Muscle layer of duodenum (tissue), 2 donors: ENCODE results near the gene LRTM2.

Experiments used
- H3K27ac ChIP-seq: one replicate; pipeline ENCODE4 v1.7.0; 2013; ENCODE audit warnings: mild to moderate bottlenecking, low read length
- H3K27me3 ChIP-seq: one replicate; pipeline ENCODE4 v1.7.0; 2013; ENCODE audit warnings: low read depth, mild to moderate bottlenecking, control low read depth, low read length
- H3K36me3 ChIP-seq, 2 donors: one replicate each; pipeline ENCODE4 v1.7.0; 2013; ENCODE audit warnings: low read length in 2 of 2, control low read depth in 1 of 2, mild to moderate bottlenecking in 1 of 2; ENCODE audit not compliant: insufficient read depth in 2 of 2, control insufficient read depth in 1 of 2
- H3K4me1 ChIP-seq, 2 donors: one replicate each; pipeline ENCODE4 v1.7.0; 2013; ENCODE audit warnings: low read length in 2 of 2, mild to moderate bottlenecking in 2 of 2, control low read depth in 1 of 2, moderate library complexity in 1 of 2; ENCODE audit not compliant: insufficient read depth in 2 of 2, control insufficient read depth in 1 of 2
- H3K4me3 ChIP-seq, 2 donors: one replicate each; pipeline ENCODE4 v1.7.0; 2013; ENCODE audit warnings: low read length in 2 of 2, low read depth in 1 of 2, mild to moderate bottlenecking in 1 of 2
- H3K9me3 ChIP-seq, 2 donors: one replicate each; pipeline ENCODE4 v1.7.0; 2013; ENCODE audit warnings: low read length in 2 of 2, control low read depth in 1 of 2, mild to moderate bottlenecking in 1 of 2; ENCODE audit not compliant: control insufficient read depth in 1 of 2
- donor health status: healthy.

LRTM2 gene

DNA sequence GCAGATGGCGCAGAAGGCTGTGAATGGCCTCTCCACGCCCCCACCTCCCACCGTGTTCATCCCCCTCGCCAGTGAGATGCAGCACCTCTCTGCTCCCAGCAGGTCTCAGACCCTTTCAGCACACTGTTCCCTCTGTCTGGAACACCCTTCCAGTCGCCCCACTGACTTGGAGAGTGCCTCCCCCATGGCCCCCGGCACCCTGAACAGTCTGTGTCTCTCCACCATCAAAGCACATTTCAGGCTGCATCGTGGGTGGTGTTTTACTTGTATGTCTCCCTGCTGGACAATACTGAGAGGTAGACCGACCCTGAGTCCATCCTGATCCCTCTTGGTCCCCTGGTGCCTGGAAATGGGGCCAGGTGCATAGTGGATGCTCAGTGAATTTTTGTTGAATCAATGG is 63.1 kb downstream of the LRTM2 start:
- no peaks in the 10 kb centered on the region for H3K36me3 ChIP-seq
- peaks cover 0 to 3% of the 10 kb centered on the region in 2 donors for H3K9me3 ChIP-seq
- H3K4me3 ChIP-seq, result no peak overlapping the region

DNA sequence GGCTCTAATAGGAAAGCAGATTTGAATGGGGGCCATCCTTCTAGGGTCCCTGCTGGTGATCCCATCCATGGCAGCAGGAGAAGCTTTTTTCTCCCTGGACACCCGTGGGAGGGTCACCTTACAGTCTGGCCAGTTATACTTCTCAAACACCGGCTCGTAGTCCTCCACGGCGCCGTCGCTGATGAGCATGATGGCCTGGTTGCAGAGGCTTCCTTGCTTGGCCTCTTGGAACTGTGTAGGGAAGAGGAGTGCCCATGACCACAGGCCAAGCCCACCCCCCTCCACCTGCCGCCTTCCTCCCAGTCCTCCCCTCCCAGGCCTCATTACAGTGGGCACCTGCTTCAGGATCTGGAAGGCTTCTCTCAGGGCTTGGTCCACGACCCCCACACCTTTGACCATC is 64.3 kb downstream of the LRTM2 start:
- Histone ChIP-seq H3K4me1 (no peaks in the 10 kb centered on the region), H3K4me3 (no peak overlapping the region), H3K27ac (no peak overlapping the region), H3K9me3 (peaks cover 0 to 3% of the 10 kb centered on the region in 2 donors), H3K36me3 (no peaks in the 10 kb centered on the region), H3K27me3 (no peaks in the 10 kb centered on the region)

More for the DNA sequence above, 63.1 kb downstream of the LRTM2 start:
- no peaks in the 10 kb centered on the region for H3K4me1 ChIP-seq
- no peaks in the 10 kb centered on the region for H3K27me3 ChIP-seq
- H3K27ac ChIP-seq, result no peak overlapping the region

DNA sequence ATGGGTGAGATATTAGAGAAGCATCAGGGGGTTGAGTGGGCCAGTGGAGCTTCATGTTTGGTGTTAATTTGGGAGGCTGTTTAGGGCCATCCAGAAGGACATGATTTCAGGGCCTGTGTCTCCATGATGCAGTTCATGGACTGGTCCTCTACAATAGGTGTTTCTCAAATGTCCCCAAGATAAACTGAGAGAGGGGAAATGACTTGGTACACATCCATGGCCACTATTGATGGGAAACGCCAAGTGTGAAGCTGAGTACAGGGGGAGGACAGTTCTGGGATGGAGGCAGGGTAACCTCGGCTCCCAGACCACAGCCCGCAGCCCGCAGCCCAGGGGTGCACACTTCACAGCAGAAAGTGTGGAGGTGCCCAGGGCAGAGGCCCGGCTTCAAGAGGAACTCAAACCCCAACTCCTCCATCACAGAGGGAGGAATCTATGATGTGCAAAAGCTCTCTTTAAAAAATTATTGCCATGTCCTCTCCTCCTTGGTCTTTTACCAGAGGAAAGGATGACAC is 64.8 kb downstream of the LRTM2 start:
- Histone ChIP-seq H3K27me3 (no peaks in the 10 kb centered on the region), H3K4me1 (no peaks in the 10 kb centered on the region), H3K9me3 (peaks cover 0 to 3% of the 10 kb centered on the region in 2 donors), H3K27ac (no peak overlapping the region), H3K4me3 (no peak overlapping the region), H3K36me3 (no peaks in the 10 kb centered on the region)

DNA sequence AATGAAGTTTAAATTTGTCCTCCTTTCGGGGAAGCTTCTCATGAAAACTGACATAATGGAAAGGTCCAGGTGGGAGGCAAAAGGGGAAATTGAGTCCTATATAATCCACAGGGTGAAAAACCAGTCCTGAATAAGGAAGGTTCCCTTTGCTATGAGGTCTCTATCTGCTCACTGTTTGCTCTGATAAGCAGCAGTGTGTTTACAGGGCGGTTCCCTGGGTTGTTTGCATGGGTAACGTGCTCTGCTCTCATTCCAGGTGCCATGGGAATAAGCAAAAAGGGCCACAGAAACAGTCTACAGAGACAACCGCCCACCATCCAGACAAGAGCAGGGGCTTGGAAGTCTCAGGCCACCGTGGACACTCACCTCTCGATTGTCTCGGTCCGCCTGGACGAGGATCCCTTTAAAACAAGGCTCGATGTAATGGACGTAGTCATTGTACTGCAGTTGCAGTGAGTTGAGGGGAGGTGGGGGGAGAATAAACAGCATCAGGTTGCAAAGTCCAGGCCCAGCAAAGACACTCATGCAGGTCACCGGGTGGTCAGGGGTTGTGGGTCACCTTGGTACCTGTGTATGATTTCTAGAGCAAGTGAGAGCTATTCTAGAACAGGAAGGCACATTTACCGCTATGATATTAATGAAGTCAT is 65.4 kb downstream of the LRTM2 start:
- H3K4me3 ChIP-seq, result no peak overlapping the region
- no peak overlapping the region for H3K27ac ChIP-seq
- peaks cover 0 to 3% of the 10 kb centered on the region in 2 donors for H3K9me3 ChIP-seq
- H3K27me3 ChIP-seq, result no peaks in the 10 kb centered on the region
- H3K4me1 ChIP-seq, result no peaks in the 10 kb centered on the region
- H3K36me3 ChIP-seq, result no peaks in the 10 kb centered on the region
